H7 (cell line): ENCODE results near the gene MYO7A. TPM values are rescaled to one million over a fixed set of nuclear protein-coding genes. Genes with fewer than 3 reads are reported as not detected.

Experiments used
- DNase-seq: peaks from one replicate; pipeline ENCODE4 v3.0.0; 2012
- H3K27me3 ChIP-seq: 2 replicates; pipeline ENCODE4 v1.6.0; 2011; ENCODE audit warnings: mild to moderate bottlenecking, low read length; ENCODE audit not compliant: control insufficient read depth, insufficient read depth
- H3K36me3 ChIP-seq: replicated peaks from 2 replicates; pipeline ENCODE4 v1.5.1; 2011; ENCODE audit warnings: low read length; ENCODE audit not compliant: control insufficient read depth, insufficient read depth
- H3K4me3 ChIP-seq: 2 replicates; pipeline ENCODE4 v1.5.1; 2011; ENCODE audit warnings: low read depth, mild to moderate bottlenecking, control low read depth, low read length, moderate library complexity; ENCODE audit not compliant: insufficient read depth
- total RNA-seq: library from RNA; depleted of rRNA; stranded (reverse); fragments of >200 nt; shearing (Covaris generic); gene quantifications from 2 replicates; pipeline ENCODE4 v1.2.3, GENCODE V29; 2014

MYO7A gene
- total RNA-seq, 1 experiment from 2014 or later = 2.2 TPM

GRCh38 chr11:77159219-77159936 lies 31.3 kb downstream of the MYO7A start:
- H3K27me3 ChIP-seq = no peaks in the 10 kb centered on the region
- H3K4me3 ChIP-seq = no peak overlapping the region
- DNase-seq = no peak
- no peaks in the 10 kb centered on the region for H3K36me3 ChIP-seq

- no peak for DNase-seq
- no peak overlapping the region for H3K4me3 ChIP-seq
- H3K36me3 ChIP-seq = no peaks in the 10 kb centered on the region
- H3K27me3 ChIP-seq = no peaks in the 10 kb centered on the region
Measured at GRCh38 chr11:77159937-77160495, 32.0 kb downstream of the MYO7A start.

- Histone ChIP-seq H3K4me3 (no peak overlapping the region), H3K27me3 (no peaks in the 10 kb centered on the region), H3K36me3 (no peaks in the 10 kb centered on the region)
- DNase-seq = no peak
Measured at GRCh38 chr11:77163271-77163670, 35.2 kb downstream of the MYO7A start.

- Histone ChIP-seq H3K36me3 (no peaks in the 10 kb centered on the region), H3K27me3 (no peaks in the 10 kb centered on the region), H3K4me3 (no peak overlapping the region)
- DNase-seq = no peak
Measured at GRCh38 chr11:77165066-77165465, 37.0 kb downstream of the MYO7A start.

GRCh38 chr11:77166021-77166420 lies 38.0 kb downstream of the MYO7A start:
- H3K36me3 ChIP-seq = no peaks in the 10 kb centered on the region
- no peaks in the 10 kb centered on the region for H3K27me3 ChIP-seq
- no peak for DNase-seq
- no peak overlapping the region for H3K4me3 ChIP-seq

GRCh38 chr11:77167111-77167626 lies 39.1 kb downstream of the MYO7A start:
- Histone ChIP-seq H3K27me3 (no peaks in the 10 kb centered on the region), H3K36me3 (no peaks in the 10 kb centered on the region), H3K4me3 (no peak overlapping the region)
- no peak for DNase-seq

- no peak overlapping the region for H3K4me3 ChIP-seq
- H3K36me3 ChIP-seq = no peaks in the 10 kb centered on the region
- no peak for DNase-seq
- no peaks in the 10 kb centered on the region for H3K27me3 ChIP-seq
Measured at GRCh38 chr11:77167791-77168190, 39.7 kb downstream of the MYO7A start.

GRCh38 chr11:77170107-77170506 lies 42.1 kb downstream of the MYO7A start:
- Histone ChIP-seq H3K36me3 (no peaks in the 10 kb centered on the region), H3K27me3 (no peaks in the 10 kb centered on the region), H3K4me3 (no peak overlapping the region)
- DNase-seq = peak; percentile 85

- no peak for DNase-seq
- no peak overlapping the region for H3K4me3 ChIP-seq
- H3K36me3 ChIP-seq = no peaks in the 10 kb centered on the region
- no peaks in the 10 kb centered on the region for H3K27me3 ChIP-seq
Measured at GRCh38 chr11:77171254-77171653, 43.2 kb downstream of the MYO7A start.

GRCh38 chr11:77171885-77172665 lies 44.0 kb downstream of the MYO7A start:
- Histone ChIP-seq H3K36me3 (no peaks in the 10 kb centered on the region), H3K4me3 (no peak overlapping the region), H3K27me3 (no peaks in the 10 kb centered on the region)
- DNase-seq = peak; percentile 97

GRCh38 chr11:77172666-77172982 lies 44.6 kb downstream of the MYO7A start:
- no peaks in the 10 kb centered on the region for H3K36me3 ChIP-seq
- DNase-seq = no peak
- no peak overlapping the region for H3K4me3 ChIP-seq
- H3K27me3 ChIP-seq = no peaks in the 10 kb centered on the region

GRCh38 chr11:77173494-77173893 lies 45.4 kb downstream of the MYO7A start:
- DNase-seq = no peak
- Histone ChIP-seq H3K4me3 (no peak overlapping the region), H3K27me3 (no peaks in the 10 kb centered on the region), H3K36me3 (no peaks in the 10 kb centered on the region)

GRCh38 chr11:77174559-77174958 lies 46.5 kb downstream of the MYO7A start:
- no peaks in the 10 kb centered on the region for H3K27me3 ChIP-seq
- no peak overlapping the region for H3K4me3 ChIP-seq
- no peak for DNase-seq
- H3K36me3 ChIP-seq = no peaks in the 10 kb centered on the region

GRCh38 chr11:77175021-77175842 lies 47.2 kb downstream of the MYO7A start:
- DNase-seq = peak; percentile 75
- Histone ChIP-seq H3K36me3 (no peaks in the 10 kb centered on the region), H3K4me3 (no peak overlapping the region), H3K27me3 (no peaks in the 10 kb centered on the region)
